Ovary (tissue), 10 donors: ENCODE data around the gene HBEGF. TPM values are rescaled to one million over a fixed set of nuclear protein-coding genes. Genes with fewer than 3 reads are reported as not detected.

ENCODE experiments used
- DNase-seq, 5 donors: peaks; one replicate each; pipeline ENCODE4 v3.0.0-alpha.2; 2019 to 2020
- H3K27ac ChIP-seq, 2 donors: fragments of 200-600 bp; one replicate each; pipeline versions ENCODE4 v1.5.1 to v1.8.0; 2019 to 2022
- H3K27me3 ChIP-seq: fragments of 200-600 bp; one replicate; pipeline ENCODE4 v1.8.0; 2022
- H3K36me3 ChIP-seq: fragments of 200-600 bp; sonication (generic); one replicate; pipeline ENCODE4 v1.5.1; 2019
- H3K4me1 ChIP-seq: one replicate; pipeline ENCODE4 v1.8.1; 2013; ENCODE audit warnings: mild to moderate bottlenecking, moderate library complexity; ENCODE audit not compliant: insufficient read depth
- H3K4me3 ChIP-seq: fragments of 200-600 bp; sonication (generic); one replicate; pipeline ENCODE4 v1.5.1; 2017
- H3K9me3 ChIP-seq, 2 donors: fragments of 200-600 bp in 1 of 2; sonication (generic) in 1 of 2; one replicate each; pipeline versions ENCODE4 v1.5.1 to v1.8.1; 2013 to 2019; ENCODE audit warnings: mild to moderate bottlenecking in 1 of 2, moderate library complexity in 1 of 2
- CTCF ChIP-seq, 3 donors: fragments of 450-650 bp in 2 of 3; fragments of 200-600 bp in 1 of 3; IDR thresholded peaks; one replicate each; pipeline versions ENCODE4 v1.5.1 to v1.8.0; 2016 to 2022; ENCODE audit warnings: antibody characterized with exemption in 3 of 3, mild to moderate bottlenecking in 1 of 3
- EP300 ChIP-seq: sonication (generic); formaldehyde crosslinking; IDR thresholded peaks from one replicate; pipeline ENCODE4 v1.6.1; 2017; ENCODE audit warnings: antibody characterized with exemption
- POLR2A ChIP-seq: fragments of 450-650 bp; IDR thresholded peaks from one replicate; pipeline ENCODE4 v1.6.1; 2017; ENCODE audit warnings: antibody characterized with exemption, mild to moderate bottlenecking, moderate library complexity
- WGBS, 3 donors: extraction: QIAGEN DNeasy Blood & Tissue Kit in 1 of 3; methylation state at CpG; one replicate each; pipeline versions ENCODE4 v1.1.5 to v1.1.7; 2013 to 2017; 5-methylcytosine and 5-hydroxymethylcytosine counted together
- intact Hi-C, 4 donors: fragments of 100-400 bp; cut with DNase I; formaldehyde crosslinking; loops; one replicate each; pipeline versions ENCODE4 v1.11.0 to v1.15.1; 2022 to 2023
- long read RNA-seq, 3 donors: library from polyadenylated mRNA in 2 of 3; unstranded in 2 of 3; transcript quantifications; one replicate each; pipeline ENCODE4 v2.0.0 and lab custom pipeline, GENCODE V29; 2021 to 2026
- polyA plus RNA-seq, 2 donors: library from polyadenylated mRNA; stranded (reverse); fragments of 200-250 nt in 1 of 2; fragments of 350-450 nt in 1 of 2; fragmentation: Illumina TruSeq in 1 of 2; extraction: RNeasy Lipid Tissue Mini Kit (QIAGEN cat#74804) in 1 of 2; gene quantifications; one replicate each; pipeline ENCODE4 v1.2.3, GENCODE V29; 2013 to 2014
- total RNA-seq, 7 donors: library from RNA; depleted of rRNA in 2 of 7; stranded (reverse); fragments of >200 nt in 2 of 7; fragmentation: NEBNext Ultra II Directional in 3 of 7; extraction: Animal tissue kit (Norgen Biotek cat#: 25700) in 3 of 7; gene quantifications; one replicate each; pipeline versions ENCODE4 v1.1.0 to v1.2.4, GENCODE V29; 2016 to 2023
- donor health status: DM: no; HTN: no; CAD: no; lungs with moderate emphysema.
- donor health status: DM: no; HTN: no; CAD: no.
- donor health status: Bipolar disorder and iron deficiency.
- donor health status: DM: yes; HTN: yes; CAD: no.
- donor health status: DM: no; HTN: no; CAD: no.
- donor health status: DM: yes; HTN: yes; CAD: no.

Gene HBEGF, protein sequence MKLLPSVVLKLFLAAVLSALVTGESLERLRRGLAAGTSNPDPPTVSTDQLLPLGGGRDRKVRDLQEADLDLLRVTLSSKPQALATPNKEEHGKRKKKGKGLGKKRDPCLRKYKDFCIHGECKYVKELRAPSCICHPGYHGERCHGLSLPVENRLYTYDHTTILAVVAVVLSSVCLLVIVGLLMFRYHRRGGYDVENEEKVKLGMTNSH
- total RNA-seq, result 10 to 100 TPM in 1 of 7 donors, 1 to 10 TPM in 6; 1.5 to 14.5 (median 5.6) TPM
- 10 to 100 TPM in 1 of 2 donors, 1 to 10 TPM in 1; 3.4 to 10.8 TPM for polyA plus RNA-seq
- long read RNA-seq, donor 1, partial matches to known transcripts, result 1 of 2 reads
- long read RNA-seq, donor 1, other reads (novel, unspliced or antisense), result 0 of 2 reads
- long read RNA-seq, donor 2, partial matches to known transcripts, result 0 of 2 reads
- long read RNA-seq, donor 2, other reads (novel, unspliced or antisense), result 0 of 2 reads
- long read RNA-seq, donor 3, transcript HBEGF-201 (6 exons, 2,386 nt), result major isoform, 5 of 6 reads
- long read RNA-seq, donor 3, partial matches to known transcripts, result 0 of 6 reads
- long read RNA-seq, donor 3, other reads (novel, unspliced or antisense), result 0 of 6 reads

DNA sequence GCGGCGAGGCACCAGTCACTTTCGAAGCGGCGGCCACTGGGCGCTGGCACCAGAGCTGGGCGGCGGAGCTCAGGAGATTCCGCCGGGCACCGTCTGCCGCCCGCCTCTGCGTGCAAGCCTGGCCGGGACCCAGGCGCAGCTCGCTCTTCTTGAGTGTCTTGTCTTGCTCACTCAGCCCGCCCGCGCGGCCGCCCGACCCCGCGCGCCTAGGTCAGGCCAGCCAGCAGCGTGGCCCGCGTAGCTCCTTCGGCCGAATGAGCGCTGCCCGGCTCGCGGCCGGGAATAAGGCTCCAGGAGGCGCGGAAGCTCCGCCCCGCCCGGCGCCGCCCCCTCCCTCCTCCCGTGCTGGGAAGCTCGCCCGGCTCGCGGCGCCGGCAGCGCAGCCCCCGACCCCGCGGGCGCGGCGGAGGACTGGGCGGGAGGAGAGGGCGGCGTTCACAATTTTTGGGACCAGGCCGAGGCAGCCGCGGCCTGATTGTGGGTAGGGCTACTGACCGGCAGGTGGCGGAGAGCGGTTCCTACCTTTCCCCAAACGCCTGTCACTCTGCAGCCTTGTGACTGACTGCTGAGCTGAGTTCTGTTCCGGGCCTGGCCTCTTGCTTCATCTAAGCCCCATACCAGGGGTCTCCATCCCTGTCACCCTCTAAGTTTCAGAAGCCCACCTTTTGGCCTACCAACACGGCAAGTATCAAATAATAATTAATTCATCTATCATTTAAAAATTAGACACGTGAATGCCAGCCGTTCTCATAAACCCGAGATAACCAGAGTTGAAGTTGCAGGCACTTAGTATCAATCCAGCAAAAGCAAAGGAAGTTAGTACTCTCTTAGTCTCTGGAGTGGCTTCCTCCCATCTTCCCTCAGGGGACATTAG lies at the start of gene HBEGF:
Gene HBEGF (minus strand): TSS at position 256 of the 874 bp plus-strand sequence. CDS start 275 bp downstream, outside the sequence.
- Histone ChIP-seq H3K4me3 (peak within 1 kb of the TSS; percentile 76), H3K9me3 (no peaks in the 10 kb centered on the region), H3K27me3 (no peaks in the 10 kb centered on the region), H3K27ac (peak within 1 kb of the TSS; percentile 17 to 28), H3K36me3 (no peaks in the 10 kb centered on the region), H3K4me1 (no peaks in the 10 kb centered on the region)
- DNase-seq, result peak; percentile 78 to 88 (median 87)
- intact Hi-C loops, result loop anchor here in 2 of 4 donors (5.0 kb wide), 1 partner anchor 104 kb away; no protein-coding TSS in a partner anchor
- peak; percentile 82 for TF ChIP-seq POLR2A
- TF ChIP-seq CTCF (IDR thresholded peaks at IDR 0.05), result peak; percentile 39 to 50 (median 43)
- no peak for TF ChIP-seq EP300
- WGBS, 3 donors, result 1% methylated on average over 44 to 72 of the region's 72 CpGs

GRCh38 chr5:140393738-140394137 lies 47.3 kb upstream of the HBEGF start:
- no peaks in the 10 kb centered on the region for H3K36me3 ChIP-seq
- H3K4me1 ChIP-seq, result no peaks in the 10 kb centered on the region
- intact Hi-C loops, result no loop called here
- no peak for TF ChIP-seq EP300
- no peak for TF ChIP-seq POLR2A
- TF ChIP-seq CTCF (IDR thresholded peaks at IDR 0.05), result no peak
- no peak for DNase-seq
- no peaks in the 10 kb centered on the region for H3K9me3 ChIP-seq
- H3K4me3 ChIP-seq, result no peak overlapping the region
- WGBS, 3 donors, result 96 to 98% (median 96%) methylated on average over 2 of the region's 2 CpGs
- no peak overlapping the region for H3K27ac ChIP-seq
- H3K27me3 ChIP-seq, result no peaks in the 10 kb centered on the region

GRCh38 chr5:140391732-140392131 lies 45.3 kb upstream of the HBEGF start:
- no peak for TF ChIP-seq EP300
- TF ChIP-seq CTCF (IDR thresholded peaks at IDR 0.05), result no peak
- TF ChIP-seq POLR2A, result no peak
- Histone ChIP-seq H3K36me3 (no peaks in the 10 kb centered on the region), H3K4me3 (no peak overlapping the region), H3K27ac (no peak overlapping the region), H3K9me3 (no peaks in the 10 kb centered on the region), H3K4me1 (no peaks in the 10 kb centered on the region), H3K27me3 (no peaks in the 10 kb centered on the region)
- intact Hi-C loops, result no loop called here
- 92 to 100% (median 95%) methylated on average over 1 of the region's 1 CpG for WGBS, 3 donors
- DNase-seq, result no peak

DNA sequence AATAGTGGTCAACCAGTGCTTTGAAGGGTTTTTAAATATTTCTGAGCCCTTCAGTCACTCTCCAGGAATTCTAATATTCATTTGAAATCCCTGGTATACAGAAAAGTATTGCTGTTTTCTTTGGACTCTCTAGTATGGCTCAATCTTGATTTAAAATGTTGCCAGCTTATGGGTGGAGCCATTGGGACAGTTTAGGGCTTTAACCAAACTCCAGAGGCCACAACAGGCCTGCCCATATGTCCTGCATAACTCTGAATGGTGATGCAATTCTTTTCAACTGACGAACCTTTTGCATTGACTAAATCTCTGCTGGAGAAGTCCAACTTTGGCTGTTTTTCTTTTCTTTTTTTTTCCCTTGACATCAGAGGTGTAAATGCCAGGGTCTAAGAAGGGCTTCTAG lies 44.9 kb upstream of the HBEGF start:
- Histone ChIP-seq H3K4me3 (no peak overlapping the region), H3K27me3 (no peaks in the 10 kb centered on the region), H3K4me1 (no peaks in the 10 kb centered on the region), H3K27ac (no peak overlapping the region), H3K36me3 (no peaks in the 10 kb centered on the region), H3K9me3 (no peaks in the 10 kb centered on the region)
- no peak for DNase-seq
- 81 to 92% (median 89%) methylated on average over 1 of the region's 1 CpG for WGBS, 3 donors
- TF ChIP-seq POLR2A (no peak), EP300 (no peak), CTCF (IDR thresholded peaks at IDR 0.05) (no peak)
- intact Hi-C loops, result no loop called here
